Skin epidermis (tissue), 12 donors: ENCODE data around the gene LRRC45.

Experiments
- H3K27ac ChIP-seq, 21 experiments: fragments of 200-600 bp; sonication (generic) in 11 of 21; one replicate each; pipeline ENCODE4 v1.5.0; 2020; ENCODE audit warnings: mild to moderate bottlenecking in 3 of 21, inconsistent platforms in 2 of 21, moderate library complexity in 2 of 21
- H3K4me3 ChIP-seq, 7 experiments: fragments of 200-600 bp; sonication (generic) in 2 of 7; one replicate each; pipeline ENCODE4 v1.5.0; 2020; ENCODE audit warnings: inconsistent platforms in 2 of 7, mild to moderate bottlenecking in 2 of 7, moderate library complexity in 1 of 7

The LRRC45 gene

GRCh38 chr17:82056729-82057621 is 33.9 kb downstream of the LRRC45 start:
- Histone ChIP-seq H3K27ac (no peak overlapping the region), H3K4me3 (no peak overlapping the region)

GRCh38 chr17:82058230-82058854 is 35.2 kb downstream of the LRRC45 start:
- Histone ChIP-seq H3K27ac (no peak overlapping the region), H3K4me3 (no peak overlapping the region)

- Histone ChIP-seq H3K4me3 (no peak overlapping the region), H3K27ac (no peak overlapping the region)
These were observed 35.7 kb downstream of the LRRC45 start for GRCh38 chr17:82058855-82059249.

GRCh38 chr17:82059272-82060000 is 36.3 kb downstream of the LRRC45 start:
- Histone ChIP-seq H3K27ac (no peak overlapping the region), H3K4me3 (no peak overlapping the region)

- Histone ChIP-seq H3K27ac (no peak overlapping the region), H3K4me3 (no peak overlapping the region)
These were observed 36.9 kb downstream of the LRRC45 start for GRCh38 chr17:82060001-82060380.

GRCh38 chr17:82060614-82061013 is 37.5 kb downstream of the LRRC45 start:
- H3K4me3 ChIP-seq, result no peak overlapping the region

GRCh38 chr17:82061047-82061925 is 38.2 kb downstream of the LRRC45 start:
- H3K4me3 ChIP-seq, result no peak overlapping the region
- H3K27ac ChIP-seq, result no peak overlapping the region

More at GRCh38 chr17:82060614-82061013, 37.5 kb downstream of the LRRC45 start:
- H3K27ac ChIP-seq, result no peak overlapping the region

- H3K27ac ChIP-seq, result no peak overlapping the region
- no peak overlapping the region for H3K4me3 ChIP-seq
These were observed 39.2 kb downstream of the LRRC45 start for GRCh38 chr17:82062076-82062983.

GRCh38 chr17:82062984-82063368 is 39.9 kb downstream of the LRRC45 start:
- Histone ChIP-seq H3K4me3 (no peak overlapping the region), H3K27ac (no peak overlapping the region)

GRCh38 chr17:82063424-82064415 is 40.6 kb downstream of the LRRC45 start:
- peak overlapping the region in 2 of 7 experiments; percentile 58 to 93 for H3K4me3 ChIP-seq

GRCh38 chr17:82064433-82065192 is 41.5 kb downstream of the LRRC45 start:
- peak overlapping the region; percentile 58 to 95 (median 67) for H3K4me3 ChIP-seq
- H3K27ac ChIP-seq, result peak overlapping the region in 20 of 21 experiments; percentile 18 to 96 (median 89)

More at GRCh38 chr17:82063424-82064415, 40.6 kb downstream of the LRRC45 start:
- peak overlapping the region in 3 of 21 experiments; percentile 12 to 96 (median 89) for H3K27ac ChIP-seq

- peak overlapping the region; percentile 18 to 96 (median 89) for H3K27ac ChIP-seq
These were observed 42.1 kb downstream of the LRRC45 start for GRCh38 chr17:82065193-82065637.

GRCh38 chr17:82065638-82066303 is 42.7 kb downstream of the LRRC45 start, which contains the start of gene DUS1L:
Gene DUS1L, minus strand, starts transcription at chr17:82065804. Its CDS starts 745 bp downstream, at chr17:82065059.
- Histone ChIP-seq H3K27ac (peak within 1 kb of the TSS; percentile 54 to 96 (median 90)), H3K4me3 (peak within 1 kb of the TSS; percentile 58 to 95 (median 67))

More at GRCh38 chr17:82065193-82065637, 42.1 kb downstream of the LRRC45 start:
- peak overlapping the region; percentile 58 to 95 (median 67) for H3K4me3 ChIP-seq

GRCh38 chr17:82070611-82071010 is 47.5 kb downstream of the LRRC45 start:
- H3K27ac ChIP-seq, result no peak overlapping the region
- H3K4me3 ChIP-seq, result no peak overlapping the region

GRCh38 chr17:82072827-82073226 is 49.7 kb downstream of the LRRC45 start:
- Histone ChIP-seq H3K27ac (no peak overlapping the region), H3K4me3 (no peak overlapping the region)

- H3K27ac ChIP-seq, result no peak overlapping the region
These were observed 50.3 kb downstream of the LRRC45 start for GRCh38 chr17:82073446-82073845.

More at GRCh38 chr17:82073446-82073845, 50.3 kb downstream of the LRRC45 start:
- H3K4me3 ChIP-seq, result no peak overlapping the region
